Astrocyte of the cerebellum (primary cell): ENCODE measurements around the gene TMEM121B.

Source experiments
- DNase-seq: peaks from one replicate; pipeline ENCODE4 v3.0.0-alpha.2; 2011; ENCODE audit warnings: low read depth
- H3K4me3 ChIP-seq: 2 replicates; pipeline ENCODE4 v1.5.1; 2011; ENCODE audit warnings: mild to moderate bottlenecking, low read depth, low read length, moderate library complexity
- in situ Hi-C: cut with HindIII; loops from 2 replicates; pipeline ENCODE4 v1.10.0; 2017; ENCODE audit warnings: low sequenced_read_pairs
- TF ChIP-seq, protein P1 (sequence below): IDR thresholded peaks from 2 replicates; pipeline ENCODE4 v1.5.1; 2012; ENCODE audit warnings: low read length, low read depth, moderate library complexity, mild to moderate bottlenecking; ENCODE audit errors: missing control alignments

Gene TMEM121B

DNA sequence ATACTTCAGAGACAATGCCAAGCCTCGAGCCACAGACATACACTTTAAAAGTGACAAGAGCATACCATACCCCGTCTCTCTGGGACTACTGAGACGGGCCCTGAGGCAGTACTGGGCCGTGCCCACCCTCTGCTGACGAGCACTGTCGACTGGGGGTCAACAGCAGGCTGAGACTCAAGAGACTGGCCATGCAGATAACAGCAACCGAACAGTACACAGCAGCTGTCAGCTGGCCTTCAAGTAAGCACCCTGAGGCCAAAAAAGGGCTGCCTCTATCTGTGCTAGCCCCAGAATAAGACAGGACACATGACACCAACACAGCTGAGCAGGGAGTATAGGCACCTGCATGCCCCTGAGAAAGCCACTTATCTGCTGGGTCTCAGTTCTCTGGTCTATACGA is 18.9 kb upstream of the TMEM121B start:
- TF ChIP-seq, protein P1, sequence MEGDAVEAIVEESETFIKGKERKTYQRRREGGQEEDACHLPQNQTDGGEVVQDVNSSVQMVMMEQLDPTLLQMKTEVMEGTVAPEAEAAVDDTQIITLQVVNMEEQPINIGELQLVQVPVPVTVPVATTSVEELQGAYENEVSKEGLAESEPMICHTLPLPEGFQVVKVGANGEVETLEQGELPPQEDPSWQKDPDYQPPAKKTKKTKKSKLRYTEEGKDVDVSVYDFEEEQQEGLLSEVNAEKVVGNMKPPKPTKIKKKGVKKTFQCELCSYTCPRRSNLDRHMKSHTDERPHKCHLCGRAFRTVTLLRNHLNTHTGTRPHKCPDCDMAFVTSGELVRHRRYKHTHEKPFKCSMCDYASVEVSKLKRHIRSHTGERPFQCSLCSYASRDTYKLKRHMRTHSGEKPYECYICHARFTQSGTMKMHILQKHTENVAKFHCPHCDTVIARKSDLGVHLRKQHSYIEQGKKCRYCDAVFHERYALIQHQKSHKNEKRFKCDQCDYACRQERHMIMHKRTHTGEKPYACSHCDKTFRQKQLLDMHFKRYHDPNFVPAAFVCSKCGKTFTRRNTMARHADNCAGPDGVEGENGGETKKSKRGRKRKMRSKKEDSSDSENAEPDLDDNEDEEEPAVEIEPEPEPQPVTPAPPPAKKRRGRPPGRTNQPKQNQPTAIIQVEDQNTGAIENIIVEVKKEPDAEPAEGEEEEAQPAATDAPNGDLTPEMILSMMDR: no peak
- no peak overlapping the region for H3K4me3 ChIP-seq
- in situ Hi-C loops: no loop called here
- DNase-seq: no peak

DNA sequence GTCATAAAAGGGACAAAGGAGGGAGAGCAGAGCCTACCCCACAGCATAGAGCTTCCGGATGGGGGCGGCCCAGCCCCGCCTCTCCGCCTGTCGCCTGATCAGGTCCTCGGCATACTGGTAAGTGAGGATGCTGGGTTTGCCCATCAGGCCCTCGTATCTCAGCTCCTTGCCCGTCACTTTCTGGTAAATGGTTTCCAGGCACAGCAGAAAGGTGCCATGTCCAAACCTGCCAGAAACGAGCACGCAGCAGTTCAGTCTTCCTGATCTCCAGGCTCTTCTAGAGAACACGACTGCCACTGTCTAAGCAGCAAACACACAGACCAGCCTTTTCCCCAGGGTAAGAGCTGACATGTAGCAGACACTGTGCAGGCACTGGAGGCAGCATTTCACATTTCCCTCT is 17.4 kb upstream of the TMEM121B start:
- DNase-seq: no peak
- TF ChIP-seq, protein P1: no peak
- no peak overlapping the region for H3K4me3 ChIP-seq
- in situ Hi-C loops: no loop called here

DNA sequence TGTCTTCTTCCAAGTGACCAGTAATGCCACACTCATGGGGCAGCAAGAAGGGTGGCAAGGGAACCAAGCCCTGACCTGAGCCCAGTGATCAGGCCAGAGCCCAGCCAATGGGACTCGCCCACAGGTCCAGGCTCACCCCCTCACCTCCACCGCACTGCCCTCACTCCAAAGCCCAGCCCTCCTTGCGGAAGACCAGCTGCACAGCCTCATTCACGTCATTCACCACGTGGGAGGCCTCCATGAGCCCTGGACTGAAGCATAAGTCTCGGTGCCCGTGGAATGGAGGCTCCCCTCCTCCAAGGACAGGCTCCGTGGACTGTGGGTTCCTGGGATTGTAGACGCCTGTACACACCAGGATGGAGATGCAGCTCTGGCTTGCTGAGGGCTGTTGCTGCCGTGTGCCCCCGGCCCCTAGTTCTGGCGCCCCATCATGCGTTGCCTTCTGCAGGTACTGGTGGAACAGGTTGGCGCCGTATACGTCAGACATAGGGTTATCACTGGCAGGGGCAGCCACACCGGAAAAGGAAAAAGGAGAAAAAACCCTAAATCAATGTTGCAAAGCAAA is 16.8 kb upstream of the TMEM121B start:
- no peak overlapping the region for H3K4me3 ChIP-seq
- in situ Hi-C loops: no loop called here
- TF ChIP-seq, protein P1: no peak
- no peak for DNase-seq

DNA sequence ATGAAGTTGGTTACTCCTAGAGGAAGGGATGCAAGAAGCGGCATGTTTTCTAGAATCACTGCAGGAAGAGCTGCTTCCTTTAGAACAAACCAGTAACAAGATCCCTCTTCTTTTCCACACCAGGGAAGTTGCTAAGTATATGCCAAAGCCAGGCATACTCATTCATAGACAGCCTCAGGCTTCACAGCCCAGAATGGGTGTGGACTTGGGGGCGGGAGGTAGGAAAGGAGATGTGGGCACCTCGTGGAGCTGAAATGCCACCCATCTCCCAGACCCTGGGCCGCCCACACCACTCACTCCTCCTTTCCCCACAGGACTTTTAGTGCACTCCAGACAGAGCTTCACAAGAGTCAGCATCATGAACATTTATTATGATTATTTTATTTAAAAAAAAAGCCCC is 16.0 kb upstream of the TMEM121B start:
- TF ChIP-seq, protein P1: no peak
- in situ Hi-C loops: no loop called here
- no peak overlapping the region for H3K4me3 ChIP-seq
- DNase-seq: no peak

DNA sequence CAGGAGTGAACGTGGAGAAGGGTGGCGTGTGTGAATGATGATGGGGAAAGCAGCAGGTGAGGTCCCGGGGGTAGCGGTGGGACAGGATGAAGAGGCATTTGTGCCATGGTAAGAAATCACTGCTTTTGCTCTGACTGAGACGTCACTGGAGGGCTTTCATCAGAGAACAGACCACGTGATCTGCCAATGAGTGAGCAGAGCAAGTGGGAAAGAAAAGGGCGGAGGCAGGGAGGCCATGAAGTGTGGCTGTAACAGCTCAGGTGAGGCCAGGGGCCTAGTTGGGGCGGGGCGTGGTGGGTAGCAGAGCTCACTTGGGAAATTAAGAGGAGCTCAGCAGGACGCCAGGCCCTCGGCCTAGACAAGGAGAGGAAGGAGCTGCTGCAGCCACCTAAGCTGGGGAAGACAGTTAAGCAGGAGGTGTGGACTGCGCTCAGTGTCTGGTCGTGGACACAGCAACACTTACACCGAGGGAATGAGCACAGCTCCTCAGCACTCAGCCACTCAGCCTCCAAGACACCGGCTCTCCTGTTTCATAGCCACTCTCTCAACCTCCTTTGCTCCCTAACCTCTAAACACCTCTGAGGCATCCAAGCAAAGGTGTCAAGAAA is 14.1 kb upstream of the TMEM121B start:
- in situ Hi-C loops: no loop called here
- TF ChIP-seq, protein P1: no peak
- H3K4me3 ChIP-seq: no peak overlapping the region
- no peak for DNase-seq

DNA sequence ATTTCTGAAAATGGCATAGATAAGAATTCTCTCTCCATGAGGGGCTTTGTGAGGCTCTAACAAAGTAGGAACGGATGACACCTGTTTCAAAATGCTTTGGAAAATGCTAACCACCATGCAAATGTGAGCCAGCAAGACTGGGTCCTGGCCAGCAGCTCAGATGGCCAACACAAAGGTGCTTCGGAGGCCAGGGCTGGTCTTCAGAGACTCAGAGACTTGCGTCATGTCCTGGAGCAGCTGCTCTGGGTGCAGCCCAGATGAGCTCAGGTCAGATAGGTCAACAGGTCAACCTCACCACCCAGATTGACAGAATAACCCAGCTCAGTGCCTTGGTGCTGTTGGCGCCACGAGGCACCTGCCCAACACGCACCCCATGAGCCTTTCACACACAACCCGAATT is 12.0 kb upstream of the TMEM121B start:
- DNase-seq: no peak
- no peak overlapping the region for H3K4me3 ChIP-seq
- in situ Hi-C loops: no loop called here
- TF ChIP-seq, protein P1: no peak
